ENCODE measurements around the gene RYR3.

DNA sequence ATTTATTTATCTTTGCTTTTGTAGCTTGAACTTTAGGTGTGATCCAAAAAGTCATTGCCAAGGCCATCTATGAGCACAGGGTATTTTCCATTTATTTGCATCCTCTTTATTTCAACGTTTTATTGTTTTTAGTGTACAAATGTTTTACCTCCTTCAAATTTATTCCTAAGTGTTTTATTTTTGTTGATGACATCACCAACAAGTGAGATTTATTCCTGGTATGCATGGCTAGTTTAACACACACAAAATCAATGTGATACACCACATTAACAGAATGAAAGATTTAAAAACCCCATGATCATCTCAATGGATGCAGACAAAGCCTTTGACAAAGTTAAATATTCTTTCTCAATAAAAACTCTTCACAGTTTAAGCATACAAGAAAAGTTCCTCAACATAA, 591.3 kb downstream of the RYR3 start:
- TF ChIP-seq EZH2 (IDR thresholded peaks at IDR 0.05; ENCODE audit: low read length, unreplicated experiment) = no peak
- TF ChIP-seq, protein P1, sequence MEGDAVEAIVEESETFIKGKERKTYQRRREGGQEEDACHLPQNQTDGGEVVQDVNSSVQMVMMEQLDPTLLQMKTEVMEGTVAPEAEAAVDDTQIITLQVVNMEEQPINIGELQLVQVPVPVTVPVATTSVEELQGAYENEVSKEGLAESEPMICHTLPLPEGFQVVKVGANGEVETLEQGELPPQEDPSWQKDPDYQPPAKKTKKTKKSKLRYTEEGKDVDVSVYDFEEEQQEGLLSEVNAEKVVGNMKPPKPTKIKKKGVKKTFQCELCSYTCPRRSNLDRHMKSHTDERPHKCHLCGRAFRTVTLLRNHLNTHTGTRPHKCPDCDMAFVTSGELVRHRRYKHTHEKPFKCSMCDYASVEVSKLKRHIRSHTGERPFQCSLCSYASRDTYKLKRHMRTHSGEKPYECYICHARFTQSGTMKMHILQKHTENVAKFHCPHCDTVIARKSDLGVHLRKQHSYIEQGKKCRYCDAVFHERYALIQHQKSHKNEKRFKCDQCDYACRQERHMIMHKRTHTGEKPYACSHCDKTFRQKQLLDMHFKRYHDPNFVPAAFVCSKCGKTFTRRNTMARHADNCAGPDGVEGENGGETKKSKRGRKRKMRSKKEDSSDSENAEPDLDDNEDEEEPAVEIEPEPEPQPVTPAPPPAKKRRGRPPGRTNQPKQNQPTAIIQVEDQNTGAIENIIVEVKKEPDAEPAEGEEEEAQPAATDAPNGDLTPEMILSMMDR (conservative IDR thresholded peaks at IDR 0.05; ENCODE audit: low read depth, low read length) = no peak
